ENCODE data around the gene CSNK1G1. TPM values are rescaled to one million over a fixed set of nuclear protein-coding genes. Genes with fewer than 3 reads are reported as not detected.
"Not testable (repeated sequence)": the region's sequence is repeated elsewhere in the genome, so short reads cannot be mapped to it uniquely, and the experiment has no call there.

CSNK1G1 gene
- total RNA-seq, 2 donors from 2014 or later = 9.3 to 11.8 TPM

- Histone ChIP-seq H3K27ac (no peak overlapping the region), H3K36me3 (no peaks in the 10 kb centered on the region), H3K4me1 (ENCODE audit: control insufficient read depth in 1 of 2, low read depth in 2 of 2) (no peaks in the 10 kb centered on the region), H3K9me3 (no peaks in the 10 kb centered on the region), H3K27me3 (replicated peaks; ENCODE audit: insufficient read depth) (no peaks in the 10 kb centered on the region), H3K4me3 (no peak overlapping the region)
- DNase-seq (ENCODE audit: low spot score) (no peak), ATAC-seq (ENCODE audit: insufficient number of reproducible peaks, low FRiP score, low read depth) (no peak)
- TF ChIP-seq, protein P1, sequence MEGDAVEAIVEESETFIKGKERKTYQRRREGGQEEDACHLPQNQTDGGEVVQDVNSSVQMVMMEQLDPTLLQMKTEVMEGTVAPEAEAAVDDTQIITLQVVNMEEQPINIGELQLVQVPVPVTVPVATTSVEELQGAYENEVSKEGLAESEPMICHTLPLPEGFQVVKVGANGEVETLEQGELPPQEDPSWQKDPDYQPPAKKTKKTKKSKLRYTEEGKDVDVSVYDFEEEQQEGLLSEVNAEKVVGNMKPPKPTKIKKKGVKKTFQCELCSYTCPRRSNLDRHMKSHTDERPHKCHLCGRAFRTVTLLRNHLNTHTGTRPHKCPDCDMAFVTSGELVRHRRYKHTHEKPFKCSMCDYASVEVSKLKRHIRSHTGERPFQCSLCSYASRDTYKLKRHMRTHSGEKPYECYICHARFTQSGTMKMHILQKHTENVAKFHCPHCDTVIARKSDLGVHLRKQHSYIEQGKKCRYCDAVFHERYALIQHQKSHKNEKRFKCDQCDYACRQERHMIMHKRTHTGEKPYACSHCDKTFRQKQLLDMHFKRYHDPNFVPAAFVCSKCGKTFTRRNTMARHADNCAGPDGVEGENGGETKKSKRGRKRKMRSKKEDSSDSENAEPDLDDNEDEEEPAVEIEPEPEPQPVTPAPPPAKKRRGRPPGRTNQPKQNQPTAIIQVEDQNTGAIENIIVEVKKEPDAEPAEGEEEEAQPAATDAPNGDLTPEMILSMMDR (IDR thresholded peaks at IDR 0.05) = no peak
Observed at GRCh38 chr15:64279131-64279530, 76.8 kb downstream of the CSNK1G1 start.

- Histone ChIP-seq H3K9me3 (no peaks in the 10 kb centered on the region), H3K27me3 (replicated peaks; ENCODE audit: insufficient read depth) (no peaks in the 10 kb centered on the region), H3K4me1 (ENCODE audit: control insufficient read depth in 1 of 2, low read depth in 2 of 2) (no peaks in the 10 kb centered on the region), H3K4me3 (no peak overlapping the region), H3K27ac (no peak overlapping the region), H3K36me3 (no peaks in the 10 kb centered on the region)
- DNase-seq (ENCODE audit: low spot score) = no peak
- TF ChIP-seq, protein P1 (IDR thresholded peaks at IDR 0.05) = no peak
- no peak for ATAC-seq (ENCODE audit: insufficient number of reproducible peaks, low FRiP score, low read depth)
Observed at GRCh38 chr15:64275934-64276333, 80.0 kb downstream of the CSNK1G1 start.

GRCh38 chr15:64274341-64274950, 81.5 kb downstream of the CSNK1G1 start:
- ATAC-seq (ENCODE audit: insufficient number of reproducible peaks, low FRiP score, low read depth) = no peak

DNA sequence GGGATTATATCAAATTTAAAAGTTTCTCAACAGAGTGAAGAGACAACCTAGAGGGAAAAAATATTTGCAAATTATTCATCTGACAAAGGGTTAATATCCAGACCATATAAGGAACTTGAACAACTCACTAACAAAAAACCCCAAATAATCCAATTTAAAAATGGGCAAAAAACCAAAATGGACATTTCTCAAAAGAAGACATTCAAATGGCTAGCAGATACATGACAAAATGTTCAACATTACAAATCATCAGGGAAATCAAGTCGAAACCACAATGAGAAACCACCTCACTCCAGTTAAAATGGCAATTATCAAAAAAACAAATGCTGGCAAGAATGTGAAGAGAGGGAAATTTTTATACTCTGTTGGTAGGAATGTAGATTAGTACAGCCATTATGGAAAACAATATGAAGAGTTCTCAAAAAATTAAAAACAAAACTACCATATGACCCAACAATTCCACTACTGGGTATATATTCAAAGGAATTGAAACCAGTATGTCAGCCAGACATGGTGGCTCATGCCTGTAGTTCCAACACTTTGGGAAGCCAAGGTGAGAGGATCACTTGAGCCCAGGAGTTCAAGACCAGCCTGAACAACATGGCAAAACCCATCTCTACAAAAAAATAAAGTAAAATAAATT, 88.5 kb downstream of the CSNK1G1 start:
- H3K9me3 ChIP-seq = no peaks in the 10 kb centered on the region
- no peak overlapping the region for H3K4me3 ChIP-seq
- DNase-seq (ENCODE audit: low spot score) (no peak), ATAC-seq (ENCODE audit: insufficient number of reproducible peaks, low FRiP score, low read depth) (no peak)
- H3K36me3 ChIP-seq = no peaks in the 10 kb centered on the region
- TF ChIP-seq, protein P1 (IDR thresholded peaks at IDR 0.05) = no peak
- no peaks in the 10 kb centered on the region for H3K4me1 ChIP-seq (ENCODE audit: control insufficient read depth in 1 of 2, low read depth in 2 of 2)
- H3K27ac ChIP-seq = no peak overlapping the region
- no peaks in the 10 kb centered on the region for H3K27me3 ChIP-seq (replicated peaks; ENCODE audit: insufficient read depth)

More at GRCh38 chr15:64274341-64274950, 81.5 kb downstream of the CSNK1G1 start:
- TF ChIP-seq, protein P1 (IDR thresholded peaks at IDR 0.05) = no peak
- H3K4me3 ChIP-seq = no peak overlapping the region
- H3K27ac ChIP-seq = no peak overlapping the region
- no peaks in the 10 kb centered on the region for H3K27me3 ChIP-seq (replicated peaks; ENCODE audit: insufficient read depth)
- H3K36me3 ChIP-seq = no peaks in the 10 kb centered on the region
- H3K4me1 ChIP-seq (ENCODE audit: control insufficient read depth in 1 of 2, low read depth in 2 of 2) = no peaks in the 10 kb centered on the region
- DNase-seq (ENCODE audit: low spot score) = no peak
- H3K9me3 ChIP-seq = no peaks in the 10 kb centered on the region

- H3K4me3 ChIP-seq; H3K27ac ChIP-seq; H3K4me1 ChIP-seq (ENCODE audit: control insufficient read depth in 1 of 2, low read depth in 2 of 2); H3K9me3 ChIP-seq; H3K27me3 ChIP-seq (replicated peaks; ENCODE audit: insufficient read depth); DNase-seq (ENCODE audit: low spot score); ATAC-seq (ENCODE audit: insufficient number of reproducible peaks, low FRiP score, low read depth); H3K36me3 ChIP-seq: not testable (repeated sequence)
Observed at GRCh38 chr15:64265188-64265587, 90.8 kb downstream of the CSNK1G1 start.

All from thoracic aorta (tissue), 2 donors.